Heart left ventricle (tissue), 13 donors: Measurements from ENCODE around the gene S100A4.

Source experiments
- CTCF ChIP-seq, 12 donors: fragments of 200-600 bp; sonication (generic) in 4 of 12; IDR thresholded peaks; one replicate each; pipeline versions ENCODE4 v1.5.0 to v1.8.0; 2018 to 2022; ENCODE audit warnings: antibody characterized with exemption in 12 of 12, mild to moderate bottlenecking in 5 of 12
- POLR2A ChIP-seq, 2 donors: fragments of 450-650 bp; IDR thresholded peaks; one replicate each; pipeline ENCODE4 v1.6.1; 2017; ENCODE audit warnings: antibody characterized with exemption in 2 of 2, mild to moderate bottlenecking in 2 of 2, moderate library complexity in 2 of 2
- donor health status: ischemic (EF 13 %, LVEDD 7.1; RV severe dilation, severe dysfunction).
- donor health status: DM: no; HTN: yes; CAD: no.
- donor health status: DM: no; HTN: no; CAD: no.
- donor health status: ischemic (EF 25% LVEDD 6.9; RV normal size, moderate dysfunction).
- donor health status: ischemic (EF 25% LVEDD 5.7; RV mildly dilated, moderate dysfunction).
- donor health status: ischemic (EF 35%, LVEDD 5.7; RV mildly dilated, moderate dysfunction).
- donor health status: nonischemic (EF 11% LVEDD 7.7; RV severe dilation, severe dysfunction).
- donor health status: DM: yes; HTN: yes; CAD: no.
- donor health status: PGD.
- donor health status: ischemic (EF 29% LVEDD 5.4; RV normal size, mild dysfunction).
- donor health status: nonischemic (EF 23%, LVEDD 6.1; RV moderate dilation, normal function).

GRCh38 chr1:153561466-153561985, 15.9 kb upstream of the S100A4 start:
- TF ChIP-seq CTCF (IDR thresholded peaks at IDR 0.05) (no peak), POLR2A (IDR thresholded peaks at IDR 0.05) (no peak)
